ENCODE results near the gene DNAJB4. TPM values are rescaled to one million over a fixed set of nuclear protein-coding genes. Genes with fewer than 3 reads are reported as not detected.

DNAJB4 gene
- total and polyA plus RNA-seq, 2 of the 8 experiments (the other 6 are each of a cell fraction or from before 2014, with no cell fraction given): 6.6 to 21.8 TPM

- Histone ChIP-seq H3K4me3 (ENCODE audit: extremely low read depth in 1 of 4, insufficient read depth in 2 of 4, low read depth in 3 of 4, low read length in 4 of 4) (no peak overlapping the region), H3K27me3 (replicated peaks in 1 of 4; ENCODE audit: control insufficient read depth in 3 of 4, extremely low read depth in 1 of 4, insufficient read depth in 3 of 4, low read length in 3 of 4) (no peaks in the 10 kb centered on the region), H2BK120ac (replicated peaks; ENCODE audit: low read depth, low read length) (no peak overlapping the region), H4K8ac (ENCODE audit: extremely low read depth, insufficient read depth, low read length) (no peak overlapping the region), H2AFZ (ENCODE audit: low read length) (no peak overlapping the region), H3K9ac (replicated peaks in 1 of 4; ENCODE audit: extremely low read depth in 1 of 4, low read depth in 3 of 4, low read length in 3 of 4) (no peak overlapping the region), H2BK12ac (ENCODE audit: low read depth, low read length) (no peak overlapping the region), H3K79me1 (ENCODE audit: low read depth, low read length) (no peaks in the 10 kb centered on the region), H3K79me2 (ENCODE audit: control insufficient read depth in 1 of 2, insufficient read depth in 2 of 2, low read length in 2 of 2) (peaks cover 0 to 34% of the 10 kb centered on the region in 2 experiments; a peak in 2 of 4 replicates), H3K4ac (replicated peaks; ENCODE audit: insufficient read length, low read depth, low read length) (no peak overlapping the region), H3K36me3 (ENCODE audit: control insufficient read depth in 2 of 4, insufficient read depth in 4 of 4, low read length in 3 of 4) (peaks cover 42 to 100% (median 89%) of the 10 kb centered on the region in 4 experiments), H3K4me1 (replicated peaks in 1 of 4; ENCODE audit: control insufficient read depth in 3 of 4, insufficient read depth in 4 of 4, low read length in 3 of 4) (no peaks in the 10 kb centered on the region), H2BK20ac (ENCODE audit: low read length) (no peak overlapping the region), H2BK5ac (ENCODE audit: low read depth, low read length) (no peak overlapping the region), H2AK5ac (ENCODE audit: low read depth, low read length) (no peak overlapping the region), H3K9me3 (ENCODE audit: insufficient read depth in 2 of 2, low read depth in 1 of 2, low read length in 1 of 2) (no peaks in the 10 kb centered on the region), H3K4me2 (ENCODE audit: insufficient read depth in 1 of 2, low read depth in 2 of 2, low read length in 2 of 2) (no peak overlapping the region), H4K20me1 (replicated peaks in 1 of 2; ENCODE audit: control insufficient read depth in 1 of 2, insufficient read depth in 2 of 2, low read length in 2 of 2) (peaks cover 10 to 11% of the 10 kb centered on the region in 2 experiments), H3K14ac (ENCODE audit: insufficient read length) (no peak overlapping the region), H4K91ac (replicated peaks; ENCODE audit: insufficient read length, low read length) (no peak overlapping the region), H3K56ac (replicated peaks; ENCODE audit: insufficient read length, low read depth, low read length) (no peak overlapping the region), H2BK15ac (ENCODE audit: low read length) (no peak overlapping the region), H3K27ac (ENCODE audit: low read depth, low read length) (no peak overlapping the region), H4K5ac (ENCODE audit: insufficient read length, low read depth, low read length) (no peak overlapping the region), H3K18ac (ENCODE audit: extremely low read depth, low read length) (no peak overlapping the region), H3K23me2 (ENCODE audit: low read depth, low read length) (no peaks in the 10 kb centered on the region), H3K23ac (ENCODE audit: insufficient read length) (no peak overlapping the region)
- no peak for FAIRE-seq
- CTCF ChIA-PET (ENCODE audit: partially characterized antibody): interaction anchor here (1.5 kb wide), 1 partner anchor 9 kb away, joined by 3 read pairs; no protein-coding TSS in a partner anchor
- TF ChIP-seq BACH1 (IDR thresholded peaks at IDR 0.05; ENCODE audit: low read length): no peak
- TF ChIP-seq, protein P1, sequence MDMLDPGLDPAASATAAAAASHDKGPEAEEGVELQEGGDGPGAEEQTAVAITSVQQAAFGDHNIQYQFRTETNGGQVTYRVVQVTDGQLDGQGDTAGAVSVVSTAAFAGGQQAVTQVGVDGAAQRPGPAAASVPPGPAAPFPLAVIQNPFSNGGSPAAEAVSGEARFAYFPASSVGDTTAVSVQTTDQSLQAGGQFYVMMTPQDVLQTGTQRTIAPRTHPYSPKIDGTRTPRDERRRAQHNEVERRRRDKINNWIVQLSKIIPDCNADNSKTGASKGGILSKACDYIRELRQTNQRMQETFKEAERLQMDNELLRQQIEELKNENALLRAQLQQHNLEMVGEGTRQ (IDR thresholded peaks at IDR 0.05; ENCODE audit: low read length): no peak
- POLR2A ChIA-PET (ENCODE audit: partially characterized antibody): interaction anchor here (2.8 to 4.1 kb wide), 2 partner anchors 11 to 20 kb away, joined by 15 to 17 read pairs; partner anchors contain the start of gene FUBP1
- no peak for DNase-seq (ENCODE audit: low read depth in 1 of 2, low spot score in 2 of 2)
Measured at GRCh38 chr1:77958391-77958790, 46.3 kb upstream of the DNAJB4 start.
